ENCODE results near the gene SH3PXD2B.

DNA sequence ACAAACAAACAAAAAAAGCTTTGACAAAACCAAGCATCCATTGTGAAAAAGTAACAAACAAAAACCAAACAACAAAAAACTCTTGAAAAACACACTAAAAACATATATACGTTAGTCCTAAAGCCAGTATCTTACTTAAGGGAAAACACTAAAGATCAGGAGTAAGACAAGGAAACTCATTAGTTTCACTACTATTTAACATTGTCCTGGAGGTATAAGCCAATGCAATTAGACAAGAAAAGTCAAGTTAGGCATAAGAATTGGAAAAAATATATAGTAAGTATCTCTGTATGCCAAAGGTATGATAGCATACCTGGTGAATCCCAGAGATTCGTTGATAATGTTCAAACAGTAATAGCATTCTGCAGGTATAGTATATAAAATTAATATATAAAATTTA, 148.9 kb downstream of the SH3PXD2B start:
- TF ChIP-seq, protein P1, sequence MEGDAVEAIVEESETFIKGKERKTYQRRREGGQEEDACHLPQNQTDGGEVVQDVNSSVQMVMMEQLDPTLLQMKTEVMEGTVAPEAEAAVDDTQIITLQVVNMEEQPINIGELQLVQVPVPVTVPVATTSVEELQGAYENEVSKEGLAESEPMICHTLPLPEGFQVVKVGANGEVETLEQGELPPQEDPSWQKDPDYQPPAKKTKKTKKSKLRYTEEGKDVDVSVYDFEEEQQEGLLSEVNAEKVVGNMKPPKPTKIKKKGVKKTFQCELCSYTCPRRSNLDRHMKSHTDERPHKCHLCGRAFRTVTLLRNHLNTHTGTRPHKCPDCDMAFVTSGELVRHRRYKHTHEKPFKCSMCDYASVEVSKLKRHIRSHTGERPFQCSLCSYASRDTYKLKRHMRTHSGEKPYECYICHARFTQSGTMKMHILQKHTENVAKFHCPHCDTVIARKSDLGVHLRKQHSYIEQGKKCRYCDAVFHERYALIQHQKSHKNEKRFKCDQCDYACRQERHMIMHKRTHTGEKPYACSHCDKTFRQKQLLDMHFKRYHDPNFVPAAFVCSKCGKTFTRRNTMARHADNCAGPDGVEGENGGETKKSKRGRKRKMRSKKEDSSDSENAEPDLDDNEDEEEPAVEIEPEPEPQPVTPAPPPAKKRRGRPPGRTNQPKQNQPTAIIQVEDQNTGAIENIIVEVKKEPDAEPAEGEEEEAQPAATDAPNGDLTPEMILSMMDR (IDR thresholded peaks at IDR 0.05; ENCODE audit: insufficient read depth, low read length): no peak
- TF ChIP-seq GABPA (IDR thresholded peaks at IDR 0.05; ENCODE audit: low read depth): no peak
